GM21528 (cell line): Measurements from ENCODE around the gene ADAMTS9.

Source experiments
- ATAC-seq: cut with Tn5 transposase; IDR thresholded peaks from one replicate; pipeline ENCODE4 v1.9.1; 2021; ENCODE audit warnings: mild to moderate bottlenecking, moderate library complexity; ENCODE audit not compliant: unreplicated experiment, low FRiP score

Gene ADAMTS9

GRCh38 chr3:64658001-64658400, 29.8 kb downstream of the ADAMTS9 start:
- ATAC-seq: no peak

- ATAC-seq: no peak
These were observed 31.3 kb downstream of the ADAMTS9 start for GRCh38 chr3:64656544-64656943.

GRCh38 chr3:64655160-64655559, 32.6 kb downstream of the ADAMTS9 start:
- no peak for ATAC-seq

GRCh38 chr3:64654013-64654412, 33.8 kb downstream of the ADAMTS9 start:
- ATAC-seq: no peak

- ATAC-seq: no peak
These were observed 34.7 kb downstream of the ADAMTS9 start for GRCh38 chr3:64653101-64653500.

GRCh38 chr3:64651741-64652241, 36.0 kb downstream of the ADAMTS9 start:
- no peak for ATAC-seq

- no peak for ATAC-seq
These were observed 36.5 kb downstream of the ADAMTS9 start for GRCh38 chr3:64651303-64651702.

- no peak for ATAC-seq
These were observed 37.1 kb downstream of the ADAMTS9 start for GRCh38 chr3:64650715-64651114.

- no peak for ATAC-seq
These were observed 37.6 kb downstream of the ADAMTS9 start for GRCh38 chr3:64650096-64650622.

- ATAC-seq: no peak
These were observed 38.6 kb downstream of the ADAMTS9 start for GRCh38 chr3:64648927-64649906.

GRCh38 chr3:64647825-64648224, 40.0 kb downstream of the ADAMTS9 start:
- ATAC-seq: no peak

- no peak for ATAC-seq
These were observed 42.6 kb downstream of the ADAMTS9 start for GRCh38 chr3:64645243-64645642.

GRCh38 chr3:64644483-64644882, 43.3 kb downstream of the ADAMTS9 start:
- no peak for ATAC-seq

- ATAC-seq: no peak
These were observed 45.3 kb downstream of the ADAMTS9 start for GRCh38 chr3:64642327-64643151.

GRCh38 chr3:64638981-64639481, 48.8 kb downstream of the ADAMTS9 start:
- ATAC-seq: no peak

GRCh38 chr3:64638511-64638910, 49.3 kb downstream of the ADAMTS9 start:
- no peak for ATAC-seq

- no peak for ATAC-seq
These were observed 53.4 kb downstream of the ADAMTS9 start for GRCh38 chr3:64634417-64634816.

GRCh38 chr3:64631951-64632350, 55.8 kb downstream of the ADAMTS9 start:
- no peak for ATAC-seq

- ATAC-seq: no peak
These were observed 60.1 kb downstream of the ADAMTS9 start for GRCh38 chr3:64627471-64628321.

GRCh38 chr3:64627042-64627441, 60.8 kb downstream of the ADAMTS9 start:
- ATAC-seq: no peak
